ENCODE results near the gene OTUB2. TPM values are rescaled to one million over a fixed set of nuclear protein-coding genes. Genes with fewer than 3 reads are reported as not detected.

OTUB2 gene
- total RNA-seq, 1 donor from 2014 or later: 3.0 TPM

GRCh38 chr14:94043111-94043755 lies 17.1 kb downstream of the OTUB2 start:
- no peak for TF ChIP-seq CTCF (conservative IDR thresholded peaks at IDR 0.05)
- no peak for DNase-seq (ENCODE audit: extremely low spot score, unreplicated experiment)
- H3K36me3 Mint-ChIP-seq: peaks cover 14% of the 10 kb centered on the region
- no peaks in the 10 kb centered on the region for H3K9me3 Mint-ChIP-seq
- peaks cover 5% of the 10 kb centered on the region for H3K4me1 Mint-ChIP-seq (ENCODE audit: unreplicated experiment)
- no peak overlapping the region for H3K27ac Mint-ChIP-seq
- no peak overlapping the region for H3K4me3 Mint-ChIP-seq
- no peaks in the 10 kb centered on the region for H3K27me3 Mint-ChIP-seq

- no peak overlapping the region for H3K27ac Mint-ChIP-seq
- no peak for TF ChIP-seq CTCF (conservative IDR thresholded peaks at IDR 0.05)
- H3K36me3 Mint-ChIP-seq: peaks cover 14% of the 10 kb centered on the region
- DNase-seq (ENCODE audit: extremely low spot score, unreplicated experiment): no peak
- H3K4me1 Mint-ChIP-seq (ENCODE audit: unreplicated experiment): peaks cover 9% of the 10 kb centered on the region
- no peak overlapping the region for H3K4me3 Mint-ChIP-seq
- H3K27me3 Mint-ChIP-seq: no peaks in the 10 kb centered on the region
- no peaks in the 10 kb centered on the region for H3K9me3 Mint-ChIP-seq
Observed at GRCh38 chr14:94043756-94044475, 17.8 kb downstream of the OTUB2 start.

- no peak overlapping the region for H3K4me3 Mint-ChIP-seq
- H3K36me3 Mint-ChIP-seq: peaks cover 10% of the 10 kb centered on the region
- no peak for TF ChIP-seq CTCF (conservative IDR thresholded peaks at IDR 0.05)
- H3K9me3 Mint-ChIP-seq: no peaks in the 10 kb centered on the region
- H3K27ac Mint-ChIP-seq: no peak overlapping the region
- H3K4me1 Mint-ChIP-seq (ENCODE audit: unreplicated experiment): peaks cover 9% of the 10 kb centered on the region
- DNase-seq (ENCODE audit: extremely low spot score, unreplicated experiment): no peak
- no peaks in the 10 kb centered on the region for H3K27me3 Mint-ChIP-seq
Observed at GRCh38 chr14:94044476-94045091, 18.4 kb downstream of the OTUB2 start.

- no peak for TF ChIP-seq CTCF (conservative IDR thresholded peaks at IDR 0.05)
- Mint-ChIP-seq H3K27me3 (no peaks in the 10 kb centered on the region), H3K27ac (no peak overlapping the region), H3K4me1 (ENCODE audit: unreplicated experiment) (peaks cover 11% of the 10 kb centered on the region), H3K4me3 (no peak overlapping the region), H3K9me3 (no peaks in the 10 kb centered on the region), H3K36me3 (peaks cover 14% of the 10 kb centered on the region)
- DNase-seq (ENCODE audit: extremely low spot score, unreplicated experiment): no peak
Observed at GRCh38 chr14:94045101-94045500, 19.0 kb downstream of the OTUB2 start.

- Mint-ChIP-seq H3K4me1 (ENCODE audit: unreplicated experiment) (peaks cover 12% of the 10 kb centered on the region), H3K9me3 (no peaks in the 10 kb centered on the region), H3K36me3 (peaks cover 15% of the 10 kb centered on the region), H3K4me3 (no peak overlapping the region), H3K27ac (no peak overlapping the region), H3K27me3 (no peaks in the 10 kb centered on the region)
- no peak for TF ChIP-seq CTCF (conservative IDR thresholded peaks at IDR 0.05)
- no peak for DNase-seq (ENCODE audit: extremely low spot score, unreplicated experiment)
Observed at GRCh38 chr14:94045563-94046345, 19.6 kb downstream of the OTUB2 start.

All from type B pancreatic cell (in vitro differentiated cells).